Kidney glomerular epithelial cell (primary cell): ENCODE measurements around the gene DSCAM.
A peak's percentile ranks its signal among the peaks of the same experiment; 100 is the strongest.
"Not testable (repeated sequence)": the region's sequence is repeated elsewhere in the genome, so short reads cannot be mapped to it uniquely, and the experiment has no call there.

Source experiments
- DNase-seq: peaks from one replicate; lab custom pipeline; 2025; lab: John Stamatoyannopoulos, UW

Gene DSCAM

DNA sequence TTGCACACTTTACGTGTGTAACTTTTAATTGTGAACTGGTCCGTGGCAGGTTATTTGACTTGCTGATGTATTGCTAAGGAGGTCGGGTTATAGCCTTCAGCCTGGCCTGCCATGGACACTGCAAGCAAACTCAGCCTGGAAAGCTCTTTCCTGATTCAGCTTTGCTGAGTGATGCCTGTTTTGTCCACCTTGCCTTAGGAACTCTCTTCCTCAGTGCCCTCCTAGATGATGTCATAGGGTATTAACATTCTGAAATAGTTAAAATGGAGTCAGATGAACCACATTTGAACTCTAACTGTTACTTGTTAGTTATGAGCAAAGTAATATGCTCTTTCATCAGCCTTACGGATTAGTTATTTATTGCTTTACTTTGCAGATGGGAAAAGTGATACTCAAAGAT is 533.7 kb downstream of the DSCAM start:
- DNase-seq: no peak

DNA sequence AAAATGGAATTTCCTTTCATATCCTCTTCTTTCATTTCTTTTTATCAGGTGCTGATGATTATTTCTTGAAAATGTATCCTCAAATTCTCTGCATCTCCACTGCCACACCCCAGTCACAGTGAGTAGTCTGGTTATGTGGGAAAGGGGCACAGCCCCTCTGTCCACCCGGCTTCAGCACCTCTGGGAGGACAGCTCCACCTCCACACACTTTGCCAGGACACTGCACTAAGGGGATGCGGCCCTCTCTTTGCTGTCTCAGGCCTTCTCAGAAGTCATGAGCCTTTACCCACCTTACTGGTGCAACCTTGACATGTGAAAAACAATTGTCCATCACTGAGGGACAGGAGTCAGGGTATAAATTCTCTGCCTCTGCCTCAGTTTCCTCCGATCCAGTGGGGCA is 546.7 kb downstream of the DSCAM start:
- no peak for DNase-seq

DNA sequence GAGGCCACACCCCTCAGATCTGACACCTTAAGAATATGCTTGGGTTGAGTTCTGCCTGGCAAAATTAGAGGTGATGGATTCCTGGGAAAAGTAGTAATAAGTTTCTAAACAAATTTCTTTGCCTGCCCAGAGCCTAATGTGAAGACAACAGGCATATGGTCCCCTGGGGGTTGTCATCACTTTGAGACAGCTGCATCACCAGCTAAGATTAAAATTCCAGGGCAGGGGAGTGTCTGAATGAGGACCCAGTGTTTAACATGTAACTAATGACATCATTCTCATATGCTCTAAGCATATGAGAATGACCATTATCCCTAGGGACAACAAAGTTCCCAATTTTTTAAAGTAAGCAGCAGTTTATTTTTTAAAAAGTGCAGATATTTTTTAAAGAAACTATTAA is 547.5 kb downstream of the DSCAM start:
- no peak for DNase-seq

DNA sequence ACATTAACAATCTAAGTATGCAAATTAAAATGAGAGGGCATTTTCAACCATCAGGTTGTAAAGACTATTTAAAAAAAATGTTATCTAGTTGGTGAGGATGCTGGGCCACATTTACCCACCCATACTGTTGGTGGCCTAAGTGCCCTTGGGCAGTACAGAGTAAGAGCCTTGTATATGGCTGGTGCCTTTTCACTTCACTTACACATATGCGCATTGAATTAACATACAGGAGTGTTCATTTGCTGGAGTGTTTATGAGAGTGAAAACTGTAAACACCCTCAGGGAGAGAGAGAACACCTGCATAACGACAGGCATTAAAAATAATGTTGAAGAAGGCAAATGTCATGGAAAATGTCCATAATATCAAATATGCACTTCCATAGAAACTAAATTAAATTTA is 552.6 kb downstream of the DSCAM start:
- no peak for DNase-seq

GRCh38 chr21:40291560-40291959 is 555.4 kb downstream of the DSCAM start:
- DNase-seq: no peak

DNA sequence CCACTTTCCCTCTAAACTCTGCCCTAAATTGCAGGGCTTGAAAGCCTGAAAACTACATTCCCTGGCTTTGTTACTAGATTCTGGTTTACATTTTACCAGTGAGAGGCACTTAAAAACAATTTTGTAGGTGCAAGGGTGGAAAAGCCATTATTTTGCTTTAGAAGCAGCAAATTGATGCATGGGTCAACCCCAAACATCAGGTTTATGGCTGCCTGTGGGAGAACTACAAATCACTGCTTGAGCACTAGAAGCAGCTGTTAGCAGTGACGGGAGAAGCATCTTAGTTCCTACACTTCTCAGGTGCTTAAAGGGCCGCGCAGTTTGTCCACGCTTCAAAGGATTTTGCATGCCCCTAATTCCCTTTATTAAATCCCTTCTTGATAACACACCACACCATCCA is 562.5 kb downstream of the DSCAM start:
- no peak for DNase-seq

DNA sequence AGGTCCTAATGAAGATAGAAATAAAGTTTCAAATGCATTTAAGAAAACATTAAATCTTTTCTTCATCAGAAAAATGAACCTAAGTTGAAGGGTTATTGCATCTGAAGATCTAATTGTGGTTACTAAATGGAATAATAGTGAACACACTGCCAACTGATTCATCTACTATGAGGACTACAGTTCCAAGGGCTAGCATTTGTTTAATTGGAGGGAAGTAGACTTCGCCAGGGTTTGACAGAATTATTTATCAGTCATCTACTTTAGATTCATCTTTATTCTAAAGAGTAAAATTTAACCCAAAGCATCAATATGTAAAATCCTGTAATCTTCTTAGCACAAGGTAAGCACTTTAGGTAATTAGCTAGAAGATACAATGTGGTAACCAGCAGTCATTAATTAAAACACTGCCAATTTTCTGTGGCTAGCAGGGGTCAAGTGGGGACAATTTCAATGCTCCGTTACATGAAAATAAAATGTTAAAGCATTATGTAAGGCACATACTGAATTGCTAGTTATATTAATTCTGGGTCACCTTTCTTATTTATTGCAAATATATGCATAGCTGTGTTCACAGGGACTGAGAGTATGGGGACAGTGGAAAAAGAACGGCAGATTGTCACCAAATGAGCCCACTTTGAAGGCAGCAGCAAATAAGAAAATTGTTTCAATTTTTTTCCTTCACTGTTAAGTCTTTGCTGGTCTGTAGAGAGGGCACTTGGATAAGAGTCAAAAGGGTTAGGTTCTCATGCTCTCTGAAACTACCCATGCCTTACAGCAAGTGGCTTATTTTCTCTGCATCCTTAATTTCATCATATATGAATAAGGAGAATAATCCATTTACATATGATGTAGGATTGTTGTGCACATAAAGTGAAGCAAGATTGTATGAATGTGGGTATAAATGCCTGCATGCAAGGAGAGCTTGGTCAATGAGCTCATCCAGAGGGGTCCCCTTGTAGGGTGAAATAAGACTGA is 563.8 kb downstream of the DSCAM start:
- no peak for DNase-seq

- no peak for DNase-seq
Observed at GRCh38 chr21:40278345-40278744, 568.6 kb downstream of the DSCAM start.

- DNase-seq: no peak
Observed at GRCh38 chr21:40276001-40276400, 571.0 kb downstream of the DSCAM start.

DNA sequence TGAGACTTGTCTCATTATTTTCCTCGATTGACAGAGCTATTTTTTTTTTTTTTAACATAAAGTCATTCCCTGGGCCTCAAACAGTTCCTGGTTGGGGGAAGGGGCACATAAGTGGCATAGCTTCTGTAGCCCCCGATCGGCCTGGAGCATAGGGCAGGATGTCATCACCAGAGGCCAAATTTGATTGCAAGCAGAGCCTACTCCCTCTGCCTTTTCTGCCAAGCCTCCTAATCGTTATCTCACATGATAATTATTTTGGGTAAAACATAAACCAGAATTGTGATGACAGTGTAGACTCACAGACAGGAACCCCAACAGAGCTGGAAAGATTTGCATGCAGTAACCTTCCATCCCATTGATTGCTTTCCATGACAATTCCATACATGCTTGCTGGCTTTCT is 574.9 kb downstream of the DSCAM start:
- no peak for DNase-seq

DNA sequence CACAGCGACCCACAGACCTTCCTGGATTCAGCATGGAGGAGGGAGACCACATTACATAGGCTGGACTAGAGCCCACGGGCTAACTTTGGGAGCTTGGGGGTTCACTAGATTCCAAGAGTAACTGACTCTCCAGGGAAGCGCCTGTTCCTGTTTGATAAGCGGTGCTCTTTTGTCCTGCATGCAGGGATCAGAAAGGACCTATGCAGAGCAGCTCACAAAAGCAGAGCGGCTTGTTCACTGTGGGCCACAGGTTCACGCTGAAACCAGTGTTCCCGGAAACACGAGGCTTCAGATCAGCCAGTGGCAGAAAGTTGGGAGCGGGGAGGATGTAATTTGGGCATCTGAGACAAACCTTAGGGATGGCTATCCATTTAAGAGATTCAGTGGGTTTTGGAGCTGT is 575.8 kb downstream of the DSCAM start:
- no peak for DNase-seq

DNA sequence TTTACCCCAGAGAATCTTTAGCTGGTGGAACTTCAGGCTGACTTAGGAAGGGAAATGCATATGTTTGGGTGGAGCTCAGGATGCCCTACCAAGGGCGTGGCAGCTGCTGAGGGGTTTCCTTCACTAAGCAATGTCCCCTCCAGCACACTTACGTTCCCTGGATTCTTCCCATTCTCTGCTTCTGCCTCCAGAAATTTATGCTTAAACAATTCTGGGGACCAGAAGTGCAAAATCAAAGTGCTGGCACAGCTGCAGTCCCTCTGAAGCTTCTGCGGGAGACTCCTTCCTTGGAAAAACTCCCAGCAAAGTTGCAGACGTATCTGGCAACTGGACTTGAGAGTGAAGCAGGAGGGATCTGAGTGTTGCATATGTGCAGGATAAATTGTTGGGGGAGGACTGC is 576.9 kb downstream of the DSCAM start:
- DNase-seq: no peak

GRCh38 chr21:40269239-40269638 is 577.7 kb downstream of the DSCAM start:
- no peak for DNase-seq

- not testable (repeated sequence) for DNase-seq
Observed at GRCh38 chr21:40258456-40258855, 588.5 kb downstream of the DSCAM start.

- no peak for DNase-seq
Observed at GRCh38 chr21:40257342-40257741, 589.6 kb downstream of the DSCAM start.

GRCh38 chr21:40255518-40256444 is 591.2 kb downstream of the DSCAM start:
- no peak for DNase-seq

- peak; percentile 26 for DNase-seq
Observed at GRCh38 chr21:40254540-40255465, 592.2 kb downstream of the DSCAM start.

GRCh38 chr21:40253112-40253511 is 593.8 kb downstream of the DSCAM start:
- DNase-seq: no peak

DNA sequence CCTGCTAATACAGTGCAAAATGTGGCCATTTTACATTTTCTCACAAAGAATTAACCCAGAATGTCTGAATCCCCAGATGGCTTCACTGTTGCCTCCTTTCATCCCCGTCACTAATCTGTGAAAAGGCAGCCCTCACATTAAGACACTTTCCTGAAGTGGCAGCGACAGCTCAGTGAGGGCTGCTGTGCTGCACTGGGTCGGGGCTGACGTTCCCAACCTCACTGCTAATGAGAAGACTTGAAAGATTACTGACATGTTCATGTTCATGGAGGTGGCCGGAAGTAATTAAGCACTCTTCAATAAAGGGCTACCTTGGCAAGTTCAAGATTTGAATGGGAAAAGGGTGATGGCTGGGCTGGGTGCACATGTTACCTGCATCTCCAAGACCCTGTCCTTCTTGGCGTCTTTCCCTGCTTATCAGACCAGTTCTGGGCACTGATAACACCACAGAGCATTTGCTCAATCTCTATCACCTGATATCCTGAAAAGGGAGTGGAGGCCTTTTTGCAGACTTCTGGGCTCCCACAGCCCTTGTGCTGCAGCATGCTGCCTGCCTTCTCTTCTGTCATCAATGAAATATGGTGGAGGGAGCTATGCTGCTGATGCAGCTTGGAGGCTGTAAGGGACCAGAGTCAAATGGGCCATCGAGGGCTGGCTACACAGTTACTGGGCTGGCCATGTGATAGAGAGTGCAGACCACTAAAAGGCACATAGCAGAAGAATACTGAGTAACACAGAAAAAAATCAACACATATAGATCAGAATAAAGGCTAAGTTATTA is 596.3 kb downstream of the DSCAM start:
- no peak for DNase-seq

GRCh38 chr21:40244981-40245380 is 602.0 kb downstream of the DSCAM start:
- no peak for DNase-seq

GRCh38 chr21:40243685-40244084 is 603.3 kb downstream of the DSCAM start:
- no peak for DNase-seq
